Activated gamma-delta T cell treated with Interleukin-2 at 50 U/mL for 16 hours (primary cell): ENCODE results near the gene IL18RAP.

Experiments
- DNase-seq: peaks from one replicate; pipeline ENCODE4 v3.0.0-alpha.2; 2020

IL18RAP gene, protein sequence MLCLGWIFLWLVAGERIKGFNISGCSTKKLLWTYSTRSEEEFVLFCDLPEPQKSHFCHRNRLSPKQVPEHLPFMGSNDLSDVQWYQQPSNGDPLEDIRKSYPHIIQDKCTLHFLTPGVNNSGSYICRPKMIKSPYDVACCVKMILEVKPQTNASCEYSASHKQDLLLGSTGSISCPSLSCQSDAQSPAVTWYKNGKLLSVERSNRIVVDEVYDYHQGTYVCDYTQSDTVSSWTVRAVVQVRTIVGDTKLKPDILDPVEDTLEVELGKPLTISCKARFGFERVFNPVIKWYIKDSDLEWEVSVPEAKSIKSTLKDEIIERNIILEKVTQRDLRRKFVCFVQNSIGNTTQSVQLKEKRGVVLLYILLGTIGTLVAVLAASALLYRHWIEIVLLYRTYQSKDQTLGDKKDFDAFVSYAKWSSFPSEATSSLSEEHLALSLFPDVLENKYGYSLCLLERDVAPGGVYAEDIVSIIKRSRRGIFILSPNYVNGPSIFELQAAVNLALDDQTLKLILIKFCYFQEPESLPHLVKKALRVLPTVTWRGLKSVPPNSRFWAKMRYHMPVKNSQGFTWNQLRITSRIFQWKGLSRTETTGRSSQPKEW

DNA sequence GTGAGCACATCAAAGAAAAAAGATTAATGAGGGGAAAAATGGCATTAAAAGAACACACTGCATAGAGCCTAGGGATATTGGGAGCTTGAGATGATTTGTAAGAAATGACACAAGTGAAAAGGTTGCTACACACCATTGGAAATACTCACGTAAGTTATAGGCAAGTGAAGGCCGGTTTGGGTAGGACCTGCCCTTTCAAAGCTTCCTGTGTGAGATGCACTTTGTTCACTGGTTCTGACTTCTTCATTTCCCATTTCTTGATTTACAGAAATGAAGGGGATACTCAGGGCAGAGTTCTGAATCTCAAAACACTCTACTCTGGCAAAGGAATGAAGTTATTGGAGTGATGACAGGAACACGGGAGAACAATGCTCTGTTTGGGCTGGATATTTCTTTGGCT is at the start of gene IL18RAP:
Gene IL18RAP, plus strand, starts transcription at position 251 of the 400 bp plus-strand sequence. Its CDS starts 118 bp downstream, at position 369.
- DNase-seq, result no peak

DNA sequence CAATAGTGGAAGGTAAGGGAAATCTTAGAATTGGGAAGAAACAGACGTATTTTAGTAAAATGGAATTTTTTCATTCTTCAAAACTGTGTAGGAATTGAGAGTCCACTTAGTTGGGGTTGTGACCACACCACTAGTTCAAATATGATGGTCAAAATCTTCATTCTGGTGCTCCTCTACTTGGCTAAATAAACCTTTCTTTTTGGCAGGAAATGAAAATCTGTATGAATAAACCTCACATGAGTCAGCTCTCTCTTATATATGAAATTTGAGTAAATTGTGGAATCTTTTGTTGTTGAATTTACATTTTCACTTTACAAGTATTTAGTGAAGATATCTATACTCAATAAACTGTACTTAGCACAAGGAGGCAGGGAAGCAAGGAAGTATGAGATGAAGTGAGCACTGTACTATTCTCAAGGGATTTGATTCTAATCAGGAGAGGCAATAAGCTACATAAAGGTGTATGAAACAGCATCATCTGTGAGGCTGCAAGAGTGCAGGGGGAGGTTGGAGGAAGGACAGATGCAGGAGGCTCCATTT is 46.8 kb upstream of the IL18RAP start:
- no peak for DNase-seq

DNA sequence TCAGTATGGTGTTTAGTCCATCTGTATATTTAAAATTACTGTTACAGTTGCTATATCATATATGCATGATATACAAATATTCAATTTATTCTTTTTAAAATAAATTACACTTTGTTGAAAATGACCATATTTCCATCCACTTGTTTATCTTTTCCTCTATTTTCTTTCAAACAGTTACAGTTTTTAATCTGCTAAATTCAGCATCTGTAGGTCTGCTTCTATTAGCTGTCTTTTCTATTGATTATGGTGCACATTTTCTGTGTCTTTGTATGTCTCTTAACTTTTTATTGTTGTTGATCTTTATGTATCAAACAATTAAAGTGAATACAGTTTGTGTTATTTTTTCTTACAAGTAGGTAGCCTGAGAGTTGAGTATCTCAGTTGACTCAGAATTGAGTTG is 39.2 kb upstream of the IL18RAP start:
- no peak for DNase-seq

DNA sequence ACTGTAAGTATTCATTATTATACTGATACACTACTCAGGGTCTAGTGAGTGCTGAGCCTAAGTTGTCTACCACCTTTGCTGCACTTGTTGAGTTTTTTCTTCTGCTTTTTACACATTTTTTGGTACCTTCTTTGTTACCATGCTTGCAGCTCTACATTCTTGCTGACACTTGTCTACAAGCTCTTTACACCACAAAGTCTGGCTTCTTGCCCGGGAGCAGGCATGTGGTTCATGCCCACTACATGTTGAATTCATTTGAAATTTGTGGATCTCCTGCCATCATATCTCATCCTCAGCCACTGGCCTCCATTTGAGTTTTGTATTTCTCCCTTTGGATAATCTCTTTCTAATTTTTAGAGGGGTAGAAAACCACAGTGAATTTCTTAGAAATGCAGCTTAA is 37.4 kb upstream of the IL18RAP start:
- no peak for DNase-seq

DNA sequence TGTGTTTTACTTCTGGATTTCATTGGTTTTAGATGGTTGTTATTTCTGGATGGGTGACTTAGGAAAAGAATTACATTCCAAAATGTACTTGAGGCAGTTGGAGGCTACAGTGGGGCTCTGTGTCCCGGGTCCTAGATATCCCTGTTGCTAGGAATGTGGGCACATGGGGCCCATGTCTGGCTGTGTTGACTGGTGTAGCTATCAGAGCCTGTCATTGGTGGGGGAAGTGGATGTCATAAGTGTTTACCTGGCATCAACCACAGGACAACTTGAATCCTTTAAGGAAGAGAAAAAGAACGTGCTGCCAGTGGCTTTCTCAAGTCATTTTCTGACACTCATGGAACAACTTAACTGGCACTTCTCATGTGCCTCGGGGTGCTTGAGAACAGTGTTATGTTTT is 37.0 kb upstream of the IL18RAP start:
- no peak for DNase-seq

DNA sequence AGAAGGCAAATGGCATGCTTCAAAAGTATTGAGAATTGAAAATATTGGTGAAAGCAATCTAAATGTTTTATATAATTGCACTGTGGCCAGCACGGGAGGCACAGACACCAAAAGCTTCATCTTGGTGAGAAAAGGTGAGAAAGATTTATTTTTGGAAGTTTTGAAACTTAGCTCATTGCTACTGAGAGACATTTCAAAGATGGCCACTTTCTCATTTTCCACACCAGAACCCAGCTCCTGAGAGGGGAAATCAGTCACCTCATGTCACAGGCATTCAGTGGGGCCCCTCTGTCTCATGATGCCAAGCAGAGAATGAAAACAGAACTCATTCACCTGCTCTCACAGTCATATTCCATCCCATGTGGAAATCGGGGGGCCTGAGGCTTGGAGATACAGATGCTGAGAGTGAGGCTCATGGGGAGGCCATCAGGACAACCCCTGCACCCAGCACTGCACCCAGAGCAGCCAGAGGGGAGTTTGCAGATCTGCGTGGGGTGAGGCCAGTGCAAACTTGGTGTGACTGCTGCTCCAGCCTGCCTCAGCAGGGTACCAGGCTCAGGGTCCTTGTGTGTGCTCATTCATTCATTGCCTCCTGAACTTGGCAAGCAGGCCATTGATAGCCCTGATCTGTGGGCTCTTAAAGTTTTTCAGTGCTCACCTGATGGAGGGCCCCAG is 36.0 kb upstream of the IL18RAP start:
- no peak for DNase-seq

DNA sequence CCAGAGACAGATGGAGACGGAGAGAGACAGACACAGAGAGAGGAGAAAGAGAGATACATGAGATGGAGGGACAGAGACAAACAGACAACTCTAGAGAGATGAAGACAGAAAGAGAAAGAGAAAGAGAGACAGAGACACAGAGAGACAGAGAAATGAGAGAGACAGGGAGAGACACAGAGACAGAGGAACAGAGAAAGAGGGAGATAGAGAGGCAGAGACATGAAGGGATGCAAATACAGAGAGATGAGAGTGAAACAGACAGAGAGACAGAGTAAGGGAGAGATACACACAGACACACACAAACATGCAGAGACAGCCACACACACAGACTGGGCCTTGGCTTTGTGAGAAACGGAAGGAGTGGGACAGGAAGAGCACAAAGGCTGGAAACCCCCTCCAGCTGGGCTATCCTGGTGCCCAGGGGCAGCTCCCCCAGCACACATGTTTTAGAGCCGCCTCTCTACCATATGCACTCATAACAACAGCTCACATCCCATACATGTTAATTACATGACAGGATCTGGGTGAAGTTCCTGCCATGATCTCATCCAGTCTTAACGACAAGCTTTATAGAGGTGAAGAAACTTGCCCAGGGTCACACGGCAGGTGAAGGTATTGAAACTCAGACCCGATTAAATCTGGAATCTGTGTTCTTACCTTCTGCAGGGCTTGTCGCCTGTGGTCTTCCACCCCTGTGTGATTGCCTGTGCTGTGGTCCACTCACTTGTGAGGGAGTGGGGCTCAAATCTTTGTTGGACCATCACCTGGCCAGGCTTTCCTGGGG is 35.0 kb upstream of the IL18RAP start:
- no peak for DNase-seq

DNA sequence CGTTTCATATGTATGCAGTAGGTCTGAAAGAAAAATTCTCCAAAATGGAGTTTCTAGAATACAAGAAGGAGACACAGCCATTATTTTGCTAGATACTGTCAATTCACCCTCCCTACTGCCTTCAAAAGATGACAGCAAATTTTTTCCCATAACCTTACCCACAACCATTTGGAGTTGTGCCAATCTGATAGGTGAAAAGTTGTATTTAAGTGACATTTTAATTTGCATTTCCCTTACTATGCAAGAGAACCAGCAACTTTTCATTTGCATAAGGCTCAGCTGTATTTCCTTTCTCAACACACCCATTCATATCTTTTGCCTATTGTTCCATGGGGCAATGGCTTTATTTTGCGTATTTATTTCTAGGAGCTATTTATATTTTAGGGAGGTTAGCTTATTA is 31.4 kb upstream of the IL18RAP start:
- DNase-seq, result peak; percentile 18

DNA sequence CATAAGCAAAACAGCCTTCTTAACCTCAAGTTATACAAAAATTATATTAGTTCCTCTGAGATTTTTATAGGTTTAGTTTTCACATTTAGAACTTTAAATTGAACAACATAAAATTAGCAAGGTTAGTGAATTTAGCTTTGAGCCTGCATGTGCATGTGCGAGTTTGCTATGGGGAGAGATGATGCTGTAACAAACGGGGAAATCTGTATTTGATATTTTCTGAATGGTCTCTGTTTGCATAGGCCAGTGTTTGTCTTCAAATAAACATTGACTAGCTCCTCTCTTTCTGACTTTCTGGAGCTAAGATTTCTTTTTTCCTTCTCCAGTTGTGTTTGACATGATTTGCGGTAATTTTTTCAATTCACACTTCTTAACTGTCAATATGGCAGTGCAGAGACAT is 30.9 kb upstream of the IL18RAP start:
- DNase-seq, result no peak

DNA sequence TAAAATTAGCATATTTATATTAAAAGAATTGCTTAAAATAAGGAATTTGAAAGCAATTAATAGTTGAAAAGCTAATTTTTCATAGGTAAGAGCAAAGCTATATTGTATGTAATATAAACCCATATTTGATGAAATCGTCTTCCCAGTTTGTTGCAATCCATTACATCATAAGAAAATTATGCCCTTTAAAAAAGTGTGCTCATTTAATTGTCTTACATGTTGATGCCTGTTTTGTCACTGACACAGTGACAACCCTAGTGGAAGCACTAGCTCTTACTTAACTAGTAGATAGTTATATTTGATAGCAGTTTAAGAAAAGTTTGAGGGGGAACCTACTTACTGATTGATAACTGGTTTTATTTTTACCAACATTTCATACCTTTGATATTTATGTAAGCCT is 30.0 kb upstream of the IL18RAP start:
- DNase-seq, result no peak

DNA sequence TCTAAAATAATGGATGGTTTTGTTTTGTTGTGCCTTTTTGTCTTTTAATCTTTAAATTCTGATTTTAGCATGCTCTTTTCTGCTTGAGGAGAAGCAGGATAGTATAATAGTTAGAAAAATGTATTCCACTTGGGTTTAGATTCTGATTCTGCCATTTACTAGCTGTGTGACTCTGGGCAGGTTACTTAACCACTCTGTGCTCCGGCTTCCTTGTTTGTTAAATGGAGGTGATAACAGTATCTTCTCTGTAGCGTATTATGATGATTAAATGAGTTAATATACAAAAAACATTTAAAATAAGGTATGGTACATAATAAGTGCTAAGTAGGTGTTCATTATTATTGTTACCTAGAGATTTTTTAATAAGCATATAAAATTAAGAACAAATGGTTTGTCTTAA is 26.9 kb upstream of the IL18RAP start:
- no peak for DNase-seq

DNA sequence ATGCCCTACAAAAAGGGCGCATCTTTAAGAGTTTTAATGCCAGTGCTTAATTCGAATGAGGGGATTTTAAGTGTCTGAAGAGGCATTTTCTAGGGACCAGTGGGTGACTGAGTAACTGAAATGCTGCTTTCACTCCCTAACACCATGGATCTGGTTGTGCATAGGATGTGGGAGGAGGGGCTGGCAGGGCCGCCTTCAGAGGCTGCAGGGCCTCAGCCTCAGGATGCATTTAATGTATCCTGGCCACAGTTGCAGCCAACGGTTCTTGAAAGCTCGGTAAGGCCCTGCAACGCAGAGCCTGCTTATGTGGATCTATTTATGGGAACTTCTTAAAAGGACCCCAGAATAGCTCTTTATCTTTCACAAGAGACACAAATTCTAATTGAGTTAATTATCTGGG is 25.8 kb upstream of the IL18RAP start:
- no peak for DNase-seq

DNA sequence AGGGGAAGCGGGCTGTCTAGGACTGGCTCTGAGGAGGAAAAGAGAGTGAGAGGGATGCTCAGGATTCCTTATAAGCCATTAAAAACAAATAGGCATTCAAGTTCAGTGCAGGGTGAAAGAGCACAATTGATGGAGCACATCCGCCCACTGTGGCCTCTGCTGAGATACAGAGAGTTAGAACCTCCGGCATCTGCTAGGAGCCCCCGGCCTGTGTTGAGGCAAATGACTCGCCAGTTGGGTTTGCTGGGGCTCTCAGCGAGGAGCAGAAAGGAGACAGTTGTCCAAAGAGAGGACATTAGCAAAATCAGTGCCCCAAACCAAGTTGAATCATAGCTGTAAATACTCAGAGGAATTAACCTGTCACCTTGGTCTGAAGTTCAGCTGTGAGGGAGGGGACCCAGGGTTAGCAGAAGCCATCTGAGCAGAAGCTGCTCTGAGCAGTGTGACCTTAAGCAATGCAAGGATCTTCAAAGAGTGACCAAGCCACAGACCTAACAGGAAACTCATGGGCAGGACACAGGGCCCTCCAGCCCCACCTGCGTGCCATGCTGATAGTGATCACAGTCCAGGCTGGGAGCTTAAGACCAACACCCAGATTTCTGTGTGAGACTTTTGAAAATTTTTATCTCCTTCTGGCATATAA is 23.3 kb upstream of the IL18RAP start:
- no peak for DNase-seq

DNA sequence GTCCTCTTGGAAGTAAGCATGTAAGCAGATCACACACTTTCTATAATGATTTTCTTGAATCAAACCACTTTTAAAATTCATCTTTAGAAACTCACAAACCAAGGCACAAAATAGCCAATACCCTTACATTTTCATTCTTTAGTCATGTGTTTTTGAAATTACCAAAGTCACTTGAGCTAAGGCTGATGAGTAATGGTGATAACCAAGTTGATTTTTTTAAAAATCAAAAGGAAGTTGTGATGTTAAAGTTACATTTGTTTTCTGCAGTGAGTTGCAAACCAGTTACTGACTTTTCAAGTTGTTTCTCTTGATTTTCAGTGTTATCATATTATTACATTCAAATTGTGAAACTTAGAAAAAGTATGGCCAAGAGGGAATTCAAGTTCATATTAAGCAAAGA is 21.5 kb upstream of the IL18RAP start:
- DNase-seq, result no peak

DNA sequence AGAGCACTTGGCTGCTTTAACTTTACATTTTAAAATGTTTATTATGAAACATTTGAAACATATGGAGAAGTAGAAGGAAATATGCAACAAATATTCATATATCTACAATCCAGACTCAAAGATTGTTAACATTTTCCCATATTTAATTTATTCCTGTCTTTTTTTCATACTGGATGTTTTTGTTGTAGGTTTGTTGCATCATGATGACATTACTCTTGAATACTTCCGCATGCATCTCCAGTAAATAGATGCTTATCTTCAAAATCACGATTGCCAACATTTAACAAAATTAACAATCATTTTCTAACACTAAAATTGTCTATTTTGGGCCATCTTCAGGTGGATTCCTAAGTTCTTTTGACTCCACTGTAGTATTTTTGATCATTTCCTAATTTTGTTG is 21.1 kb upstream of the IL18RAP start:
- no peak for DNase-seq

DNA sequence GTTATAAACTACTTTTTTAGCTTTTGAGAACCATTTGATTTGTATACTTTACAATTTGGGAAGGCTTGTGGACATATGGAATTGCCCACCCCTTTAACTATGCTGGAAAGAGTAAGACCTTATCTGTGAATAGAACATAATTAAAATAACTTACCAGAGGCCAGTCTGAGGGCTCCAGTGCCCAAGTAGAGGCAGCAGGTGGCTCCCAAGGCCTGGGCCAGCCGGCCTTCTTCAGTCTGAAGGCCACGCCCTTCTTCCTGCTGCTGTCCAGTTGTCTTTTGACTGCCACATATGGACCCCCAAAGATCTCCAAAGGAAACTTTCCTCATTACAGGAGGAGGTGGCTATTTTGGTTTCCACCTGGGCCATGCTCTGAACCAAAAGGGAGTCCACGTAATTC is 12.0 kb upstream of the IL18RAP start:
- no peak for DNase-seq

DNA sequence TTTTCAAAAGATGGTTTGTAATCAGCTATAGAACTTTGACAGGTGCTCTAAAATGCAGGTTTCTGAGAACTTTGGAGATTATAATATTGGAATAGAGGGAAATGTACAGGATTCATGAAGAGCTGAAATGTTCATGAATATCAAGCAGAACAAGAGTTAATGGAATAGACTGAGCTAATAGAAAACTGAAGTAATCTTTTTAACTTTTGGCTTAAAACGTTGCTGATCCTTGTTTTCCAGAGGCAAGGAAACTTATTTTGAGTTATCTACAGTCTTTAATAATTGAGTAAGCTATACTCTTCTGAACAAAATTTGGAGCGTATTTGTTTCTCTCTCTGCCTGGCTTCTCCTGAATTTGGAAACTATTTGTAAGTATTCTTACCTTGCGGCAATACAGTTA is 10.8 kb upstream of the IL18RAP start:
- no peak for DNase-seq

DNA sequence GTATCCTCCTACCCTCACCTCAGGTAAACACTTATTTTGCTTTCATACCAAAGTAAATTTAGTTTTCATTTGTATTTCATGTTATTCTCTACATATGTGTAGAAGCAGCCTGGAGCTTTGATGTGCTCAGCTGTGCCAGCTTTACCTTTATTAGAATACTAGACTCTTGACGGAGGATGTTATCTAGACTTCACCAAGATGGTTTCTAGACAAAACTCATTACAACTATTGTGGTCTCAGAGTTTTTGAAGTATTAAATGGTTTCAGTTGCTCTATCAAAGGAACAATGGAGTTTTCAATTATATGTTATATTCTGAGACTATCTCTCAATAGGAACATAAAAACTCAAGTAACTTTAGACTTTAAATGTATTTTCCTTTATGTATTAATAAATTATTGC is 5.0 kb upstream of the IL18RAP start:
- DNase-seq, result no peak

DNA sequence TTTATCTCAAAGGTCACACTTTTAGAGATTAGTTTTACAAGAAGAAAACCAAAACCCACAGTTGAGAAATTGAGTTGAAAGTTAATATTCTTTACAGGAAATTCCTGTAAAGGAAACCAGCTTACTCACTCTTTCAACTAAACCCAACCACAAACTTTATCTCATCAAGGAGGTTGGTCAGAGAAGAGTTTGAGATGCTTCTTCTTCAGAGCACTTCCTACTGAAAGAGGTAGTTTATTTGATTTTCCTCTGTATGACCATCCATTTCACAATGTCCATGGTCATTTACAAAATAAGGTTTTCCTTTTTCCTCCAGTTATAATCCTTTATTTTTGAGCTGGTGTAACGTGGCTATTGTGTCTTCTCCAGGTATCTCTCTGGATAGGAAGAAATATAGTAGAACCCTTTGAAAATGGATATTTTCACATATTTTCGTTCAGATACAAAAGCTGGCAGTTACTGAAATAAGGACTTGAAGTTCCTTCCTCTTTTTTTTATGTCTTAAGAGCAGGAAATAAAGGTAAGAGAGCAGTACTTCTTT is 4.5 kb upstream of the IL18RAP start:
- DNase-seq, result no peak

DNA sequence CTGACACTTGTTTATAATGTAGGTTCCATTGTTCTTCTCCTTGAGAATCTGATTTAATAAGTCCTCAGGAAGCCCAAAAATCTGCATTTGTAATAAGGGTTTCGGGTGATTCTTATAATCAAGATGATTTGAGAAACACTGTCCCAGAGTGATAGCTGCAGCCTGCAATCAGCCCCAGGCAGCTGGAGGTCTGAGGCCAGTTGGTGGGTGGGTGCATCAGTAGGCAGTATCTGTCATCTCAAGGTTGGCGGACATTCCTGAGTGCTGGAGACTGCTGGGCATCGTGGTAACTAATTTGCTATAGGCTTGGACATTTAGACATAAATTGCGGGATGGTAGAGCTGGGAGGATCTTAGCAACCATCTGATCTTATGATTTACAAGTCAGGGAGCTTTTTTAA is 2.7 kb upstream of the IL18RAP start:
- no peak for DNase-seq

DNA sequence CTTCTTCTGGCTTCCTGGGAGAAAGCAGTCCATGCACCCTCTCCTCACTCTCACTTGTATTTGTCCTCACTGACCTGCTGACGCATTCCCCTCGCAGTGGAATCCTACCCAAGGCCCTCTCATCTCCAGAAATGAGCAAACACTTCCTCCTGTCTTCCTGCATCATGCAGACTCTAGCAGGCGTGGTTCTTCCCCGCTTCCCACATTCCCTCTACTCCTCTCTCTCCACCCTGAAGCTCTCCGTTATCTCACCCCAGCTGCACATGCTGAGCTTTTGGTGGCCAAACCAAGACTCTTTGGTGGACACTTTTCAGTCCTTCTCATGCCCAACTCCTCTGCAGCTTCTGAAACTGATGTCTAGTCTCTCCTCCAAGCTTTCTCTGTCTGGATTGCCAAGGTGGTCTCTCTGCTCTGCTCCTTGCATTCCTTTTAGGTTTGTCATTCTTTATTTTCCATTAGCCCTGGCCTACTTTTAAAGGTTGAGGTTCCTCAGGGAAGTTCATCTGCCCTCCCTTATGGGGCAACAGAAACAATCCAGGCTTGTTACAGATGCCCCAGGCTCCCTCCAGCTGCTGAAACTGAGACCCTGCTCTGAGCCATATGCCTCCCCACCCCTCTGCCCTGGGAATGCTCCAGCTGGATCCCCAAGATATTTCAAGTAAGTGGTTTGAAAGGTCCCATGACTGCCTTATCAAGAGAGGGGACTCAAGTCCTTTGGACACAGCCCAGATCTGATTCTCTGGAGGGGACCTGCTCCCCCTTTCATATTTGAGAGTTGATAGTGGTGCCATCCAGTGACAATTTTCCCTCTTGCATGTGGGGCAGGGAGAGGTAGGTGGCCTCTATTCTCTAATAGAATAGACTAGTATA is 835 bp upstream of the IL18RAP start:
- DNase-seq, result no peak
